ENCODE measurements around the gene DHRS7.

DNA sequence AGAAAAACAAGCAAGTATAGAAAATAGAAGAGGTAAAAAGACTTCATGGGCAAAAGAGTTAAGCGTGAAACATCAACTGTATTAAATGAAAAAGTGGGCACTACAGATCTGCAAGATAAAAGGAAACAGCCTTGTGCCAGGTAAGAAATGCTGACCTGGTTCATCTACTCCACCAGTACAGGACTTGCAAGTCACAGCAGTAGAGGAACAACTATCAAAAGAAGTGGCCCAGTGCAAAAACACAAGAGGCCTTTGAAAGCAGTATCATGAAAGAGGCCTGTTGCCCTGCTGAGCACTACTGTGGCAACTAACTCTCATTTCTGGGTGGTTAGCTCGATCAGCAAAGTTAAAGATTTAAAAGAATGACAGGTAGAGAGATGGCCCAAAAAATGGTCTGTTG, 10.5 kb downstream of the DHRS7 start:
- TF ChIP-seq POLR2A (IDR thresholded peaks at IDR 0.05; ENCODE audit: low read length) (no peak), GATA1 (IDR thresholded peaks at IDR 0.05; ENCODE audit: low read depth, low read length) (no peak)
